Memory B cell (primary cell): ENCODE measurements around the gene HES6.

Source experiments
- ATAC-seq: fragments of 150-1000 bp; cut with Tn5 transposase; 2 replicates; pipeline ENCODE4 v1.10.0; 2021; ENCODE audit warnings: low read depth, mild to moderate bottlenecking, moderate library complexity
- DNase-seq, 2 donors: peaks; one replicate each; pipeline ENCODE4 v3.0.0; 2022; ENCODE audit warnings: low spot score in 2 of 2
- H3K27ac Mint-ChIP-seq: one replicate; pipeline ENCODE4 v1.8.0; 2022; ENCODE audit warnings: mild to moderate bottlenecking, moderate library complexity, mixed read lengths
- H3K27me3 Mint-ChIP-seq: one replicate; pipeline ENCODE4 v1.8.0; 2022; ENCODE audit warnings: mixed read lengths
- H3K36me3 Mint-ChIP-seq: one replicate; pipeline ENCODE4 v1.8.0; 2022; ENCODE audit warnings: mild to moderate bottlenecking, mixed read lengths
- H3K4me1 Mint-ChIP-seq: one replicate; pipeline ENCODE4 v1.8.0; 2022; ENCODE audit warnings: mixed read lengths
- H3K4me3 Mint-ChIP-seq: one replicate; pipeline ENCODE4 v1.8.0; 2022; ENCODE audit warnings: mild to moderate bottlenecking, moderate library complexity, mixed read lengths
- H3K9me3 Mint-ChIP-seq: one replicate; pipeline ENCODE4 v1.8.0; 2022; ENCODE audit warnings: mixed read lengths

Gene HES6

DNA sequence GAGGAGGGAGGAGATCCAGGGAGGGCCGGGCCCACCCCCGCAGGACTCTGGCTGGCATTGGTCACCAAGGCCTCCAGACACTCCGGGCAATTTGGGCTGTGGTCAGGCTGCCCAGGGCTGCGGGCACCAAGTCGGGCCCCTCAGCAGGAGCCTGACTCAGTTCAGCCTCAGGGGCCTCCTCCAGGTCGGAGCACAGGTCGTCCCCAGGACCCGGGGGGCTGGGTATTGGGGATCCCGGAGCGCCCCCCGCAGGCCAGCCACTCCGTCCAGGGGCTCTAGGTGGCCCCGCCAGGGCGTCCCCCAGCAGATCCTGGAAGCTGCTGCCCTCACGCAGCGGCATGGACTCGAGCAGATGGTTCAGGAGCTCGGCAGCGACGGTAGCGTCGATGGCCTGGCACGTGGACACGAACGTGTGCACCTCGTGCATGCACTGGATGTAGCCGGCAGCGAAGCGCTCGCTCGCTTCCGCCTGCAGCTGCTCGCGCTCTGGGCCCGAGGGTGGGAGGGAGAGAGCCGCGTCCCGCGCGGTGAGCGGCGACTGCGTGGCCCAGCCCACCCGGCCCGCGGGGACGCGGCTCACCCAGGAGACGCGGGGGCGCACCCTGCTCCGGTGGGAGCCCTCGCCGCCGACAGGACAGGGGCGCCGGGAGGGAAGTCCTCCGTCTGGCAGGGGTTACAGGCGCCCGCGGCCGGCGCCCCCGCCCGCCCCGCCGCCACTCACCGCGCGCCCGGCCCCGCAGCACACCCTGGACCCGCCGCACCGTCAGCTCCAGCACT, 884 bp downstream of the HES6 start:
- Mint-ChIP-seq H3K4me1 (peaks cover 10% of the 10 kb centered on the region), H3K27me3 (peaks cover 17% of the 10 kb centered on the region), H3K4me3 (peak overlapping the region; percentile 65), H3K36me3 (peaks cover 2% of the 10 kb centered on the region), H3K9me3 (no peaks in the 10 kb centered on the region), H3K27ac (no peak overlapping the region)
- ATAC-seq, result peak; percentile 49
- DNase-seq, result peak; percentile 27 to 50

DNA sequence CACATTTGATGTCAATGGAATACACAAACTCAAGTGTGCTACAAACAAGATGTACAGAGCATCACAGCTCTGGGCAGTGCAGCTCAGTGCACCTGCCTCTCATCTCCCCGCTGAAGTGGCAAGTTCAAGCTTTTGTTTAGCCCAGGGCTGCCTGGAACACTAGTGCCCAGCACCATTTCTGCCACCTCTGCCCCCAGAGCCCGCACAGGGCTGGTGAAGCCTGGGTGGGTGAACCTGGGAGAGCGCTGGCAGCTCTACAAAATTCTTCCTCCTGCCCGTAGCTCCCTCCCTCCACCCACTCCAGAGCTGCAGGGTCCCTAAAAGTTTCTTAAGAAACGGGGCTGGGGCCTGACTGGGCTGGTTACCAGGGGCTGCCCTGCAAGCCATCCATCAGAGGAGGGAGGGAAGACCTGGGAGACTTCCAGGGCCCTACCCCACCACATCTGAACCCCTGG, 1.5 kb downstream of the HES6 start:
- peaks cover 12% of the 10 kb centered on the region for H3K4me1 Mint-ChIP-seq
- no peak overlapping the region for H3K27ac Mint-ChIP-seq
- ATAC-seq (no peak), DNase-seq (no peak)
- H3K36me3 Mint-ChIP-seq, result peaks cover 3% of the 10 kb centered on the region
- H3K27me3 Mint-ChIP-seq, result peaks cover 20% of the 10 kb centered on the region
- H3K4me3 Mint-ChIP-seq, result peak overlapping the region; percentile 49
- no peaks in the 10 kb centered on the region for H3K9me3 Mint-ChIP-seq

DNA sequence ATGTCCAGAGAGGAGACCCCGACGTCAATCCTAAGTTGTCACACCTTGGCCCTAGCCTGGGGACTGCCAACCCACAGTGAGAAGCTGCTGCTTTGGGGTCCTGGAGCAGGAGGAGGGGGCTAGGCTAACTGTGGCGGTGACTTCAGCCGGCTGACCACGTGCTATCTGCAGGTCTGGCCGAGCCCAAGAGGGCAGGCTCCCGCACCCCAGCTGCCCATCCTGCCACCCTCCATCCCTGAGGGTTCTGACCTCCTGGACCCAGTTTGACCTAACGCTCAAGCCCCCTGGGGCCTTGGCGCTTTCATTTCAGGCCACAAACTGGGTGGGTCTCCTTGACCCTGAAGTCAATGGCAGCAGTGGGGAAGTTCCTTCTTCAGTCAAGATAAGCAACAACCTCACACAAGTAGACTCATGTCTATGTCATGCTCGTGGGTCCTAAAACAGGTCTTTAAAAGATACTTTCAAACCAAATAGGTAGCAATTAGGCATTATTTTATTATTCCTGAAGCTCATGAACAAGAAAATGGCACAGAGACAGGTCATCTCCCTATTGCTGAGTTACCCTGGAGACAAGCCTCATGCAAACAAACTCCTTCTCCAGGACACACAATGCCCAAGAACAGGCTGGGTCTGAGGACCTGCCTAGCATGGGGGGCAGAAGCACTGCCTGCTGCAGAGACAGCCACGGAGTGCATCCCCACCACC, 2.3 kb downstream of the HES6 start:
- ATAC-seq, result no peak
- Mint-ChIP-seq H3K9me3 (no peaks in the 10 kb centered on the region), H3K4me3 (no peak overlapping the region), H3K36me3 (peaks cover 3% of the 10 kb centered on the region), H3K27me3 (peaks cover 20% of the 10 kb centered on the region), H3K27ac (no peak overlapping the region), H3K4me1 (peaks cover 12% of the 10 kb centered on the region)
- DNase-seq, result no peak

DNA sequence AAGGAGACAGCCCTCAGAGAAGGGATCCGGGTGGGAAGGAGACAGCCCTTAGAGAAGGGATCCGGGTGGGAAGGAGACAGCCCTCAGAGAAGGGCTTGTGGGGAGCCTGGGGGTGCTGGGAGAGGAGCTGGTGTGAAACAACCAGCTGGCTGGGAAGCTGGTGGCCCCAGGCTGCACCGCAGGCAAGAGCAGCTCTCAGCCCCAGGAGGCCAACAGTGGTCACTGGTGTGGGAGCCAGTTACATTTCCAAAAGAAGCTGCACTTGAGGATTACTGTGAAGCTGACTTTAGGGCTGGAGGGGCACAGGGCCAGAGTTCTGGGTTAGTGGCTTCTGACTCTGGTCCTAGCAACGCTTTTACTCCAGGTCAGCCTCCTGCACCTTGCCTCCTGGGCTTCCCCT, 3.3 kb downstream of the HES6 start:
- H3K4me1 Mint-ChIP-seq, result peaks cover 12% of the 10 kb centered on the region
- peaks cover 3% of the 10 kb centered on the region for H3K36me3 Mint-ChIP-seq
- no peaks in the 10 kb centered on the region for H3K9me3 Mint-ChIP-seq
- no peak overlapping the region for H3K4me3 Mint-ChIP-seq
- DNase-seq, result no peak
- no peak for ATAC-seq
- peaks cover 23% of the 10 kb centered on the region for H3K27me3 Mint-ChIP-seq
- no peak overlapping the region for H3K27ac Mint-ChIP-seq

DNA sequence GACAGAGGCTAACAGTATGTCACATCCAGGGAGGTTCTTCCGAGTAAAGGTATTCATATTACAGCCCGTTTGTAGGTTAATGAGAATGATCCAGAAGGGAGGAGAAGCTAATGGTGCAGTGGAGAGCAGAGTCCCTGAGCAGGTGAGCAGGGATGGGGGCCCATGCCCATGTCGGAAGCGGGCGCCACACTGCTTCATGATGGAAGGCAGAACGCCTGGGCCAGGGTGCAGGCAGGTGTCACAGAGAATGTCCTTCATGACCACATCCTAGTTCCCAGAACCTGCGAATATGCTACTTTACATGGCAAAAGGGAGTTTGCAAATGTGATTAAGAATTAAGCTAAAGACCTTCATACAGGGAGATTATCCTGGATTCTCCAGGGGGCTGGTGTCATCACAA, 4.0 kb downstream of the HES6 start:
- no peak overlapping the region for H3K4me3 Mint-ChIP-seq
- H3K9me3 Mint-ChIP-seq, result no peaks in the 10 kb centered on the region
- ATAC-seq (no peak), DNase-seq (no peak)
- H3K4me1 Mint-ChIP-seq, result peaks cover 12% of the 10 kb centered on the region
- H3K36me3 Mint-ChIP-seq, result peaks cover 3% of the 10 kb centered on the region
- H3K27ac Mint-ChIP-seq, result no peak overlapping the region
- H3K27me3 Mint-ChIP-seq, result peaks cover 23% of the 10 kb centered on the region

DNA sequence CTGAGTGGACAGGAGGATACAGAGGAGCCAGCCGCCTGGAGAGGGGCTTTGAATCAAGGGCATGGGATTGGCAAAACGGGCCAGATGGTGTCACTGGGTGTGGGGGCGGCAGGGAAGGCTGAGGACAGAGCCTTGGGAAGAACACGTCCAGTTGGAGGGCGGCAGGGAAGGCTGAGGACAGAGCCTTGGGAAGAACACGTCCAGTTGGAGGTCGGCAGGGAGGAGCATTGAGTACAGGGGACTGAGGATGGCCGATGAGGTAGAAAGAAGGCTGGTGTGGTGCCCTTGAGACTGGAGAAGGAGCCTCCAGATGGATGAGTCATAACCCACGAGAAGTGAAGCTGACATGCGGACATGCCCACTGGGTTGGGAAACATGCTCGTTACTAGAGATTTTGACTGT, 4.5 kb downstream of the HES6 start:
- Mint-ChIP-seq H3K9me3 (no peaks in the 10 kb centered on the region), H3K27ac (no peak overlapping the region), H3K4me1 (peaks cover 16% of the 10 kb centered on the region), H3K27me3 (peaks cover 23% of the 10 kb centered on the region), H3K36me3 (peaks cover 3% of the 10 kb centered on the region), H3K4me3 (peak overlapping the region; percentile 48)
- DNase-seq (no peak), ATAC-seq (no peak)

DNA sequence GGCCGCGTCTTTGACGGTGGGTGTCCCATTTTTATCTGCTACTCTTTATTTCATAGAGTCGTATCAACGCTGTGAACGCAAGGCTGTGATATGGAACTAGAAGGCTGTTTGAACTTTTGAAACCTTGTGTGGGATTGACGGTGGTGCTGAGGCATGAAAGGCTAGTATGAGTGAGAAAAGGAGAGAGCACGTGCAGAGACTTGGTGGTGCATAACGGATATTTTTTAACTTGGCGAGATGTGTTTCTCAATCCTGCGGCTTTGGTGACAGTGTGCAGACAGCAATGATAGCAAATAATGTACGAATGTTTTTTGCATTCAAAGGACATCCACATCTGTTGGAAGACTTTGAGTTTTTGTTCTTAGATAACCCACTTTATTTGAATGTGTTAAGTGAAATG, 6.2 kb downstream of the HES6 start:
- peak overlapping the region; percentile 42 for H3K4me3 Mint-ChIP-seq

DNA sequence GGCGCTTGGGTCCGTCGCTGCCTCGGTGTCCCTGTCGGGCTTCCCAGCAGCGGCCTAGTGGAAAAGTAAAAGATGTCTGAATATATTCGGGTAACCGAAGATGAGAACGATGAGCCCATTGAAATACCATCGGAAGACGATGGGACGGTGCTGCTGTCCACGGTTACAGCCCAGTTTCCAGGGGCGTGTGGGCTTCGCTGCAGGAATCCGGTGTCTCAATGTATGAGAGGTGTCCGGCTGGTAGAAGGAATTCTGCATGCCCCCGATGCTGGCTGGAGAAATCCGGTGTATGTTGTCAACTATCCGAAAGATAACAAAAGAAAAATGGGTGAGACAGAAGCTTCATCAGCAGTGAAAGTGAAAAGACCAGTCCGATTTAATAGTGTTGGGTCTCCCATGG, 8.0 kb downstream of the HES6 start:
- no peak for DNase-seq
- no peak overlapping the region for H3K27ac Mint-ChIP-seq
- peaks cover 5% of the 10 kb centered on the region for H3K36me3 Mint-ChIP-seq
- peaks cover 21% of the 10 kb centered on the region for H3K27me3 Mint-ChIP-seq
- no peaks in the 10 kb centered on the region for H3K9me3 Mint-ChIP-seq
- H3K4me1 Mint-ChIP-seq, result peaks cover 19% of the 10 kb centered on the region
- peak overlapping the region; percentile 85 for H3K4me3 Mint-ChIP-seq
- ATAC-seq, result no peak

More for the DNA sequence above, 6.2 kb downstream of the HES6 start:
- H3K9me3 Mint-ChIP-seq, result no peaks in the 10 kb centered on the region
- peaks cover 21% of the 10 kb centered on the region for H3K27me3 Mint-ChIP-seq
- no peak for DNase-seq
- peaks cover 2% of the 10 kb centered on the region for H3K36me3 Mint-ChIP-seq
- ATAC-seq, result no peak
- peak overlapping the region; percentile 29 for H3K27ac Mint-ChIP-seq
- H3K4me1 Mint-ChIP-seq, result peaks cover 14% of the 10 kb centered on the region

DNA sequence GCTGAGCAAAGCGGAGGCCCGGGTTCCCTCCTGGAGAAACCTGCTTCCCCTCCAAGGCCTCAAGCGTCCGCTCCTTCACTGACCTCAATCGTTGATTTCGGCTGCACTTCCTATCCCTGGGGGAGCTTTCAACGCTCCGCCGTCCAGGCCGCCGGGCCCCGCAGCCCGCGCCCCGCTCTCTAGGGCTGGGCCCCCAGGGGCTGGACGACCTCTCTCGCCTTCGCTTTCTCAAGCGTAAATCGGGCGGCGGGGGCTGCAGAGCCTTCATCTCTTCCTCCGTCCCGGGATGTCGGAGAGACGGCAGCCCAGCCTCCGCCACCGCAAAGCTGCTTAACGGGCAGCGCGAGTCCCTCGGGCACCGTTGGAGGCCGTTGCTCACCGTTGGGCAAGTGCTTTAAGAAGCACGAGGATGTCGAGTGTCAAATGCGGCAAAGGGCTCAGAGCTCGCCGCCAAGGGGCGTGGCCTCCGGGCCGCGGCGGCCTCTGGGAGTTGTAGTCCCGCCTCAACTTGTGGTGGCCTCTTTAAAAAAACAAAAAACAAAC, 8.5 kb downstream of the HES6 start:
- H3K4me3 Mint-ChIP-seq, result peak overlapping the region; percentile 85
- DNase-seq (peak; percentile 69 to 75), ATAC-seq (peak; percentile 94)
- peaks cover 19% of the 10 kb centered on the region for H3K4me1 Mint-ChIP-seq
- peaks cover 5% of the 10 kb centered on the region for H3K36me3 Mint-ChIP-seq
- H3K27me3 Mint-ChIP-seq, result peaks cover 19% of the 10 kb centered on the region
- no peaks in the 10 kb centered on the region for H3K9me3 Mint-ChIP-seq
- H3K27ac Mint-ChIP-seq, result no peak overlapping the region

DNA sequence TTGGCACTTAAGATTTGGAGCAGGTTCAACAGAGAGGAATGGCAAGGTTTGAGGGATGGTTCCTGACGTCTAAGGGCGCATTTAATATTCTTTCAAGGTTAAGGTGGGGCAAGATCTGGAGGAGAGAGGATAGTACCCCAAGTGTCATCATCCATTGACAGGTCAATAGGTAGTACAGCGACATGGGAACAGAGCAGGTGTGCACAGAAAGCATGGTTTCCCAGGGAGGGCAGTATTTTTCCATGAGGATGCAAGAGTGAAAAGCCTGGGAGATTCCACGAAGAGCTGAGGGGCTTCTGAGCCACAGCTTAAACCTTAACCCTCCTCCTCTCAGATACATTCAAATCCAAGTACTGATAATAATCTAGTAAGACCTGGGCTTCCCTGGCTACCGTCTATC, 9.1 kb downstream of the HES6 start:
- Mint-ChIP-seq H3K4me3 (peak overlapping the region; percentile 85), H3K4me1 (peaks cover 18% of the 10 kb centered on the region), H3K27me3 (peaks cover 12% of the 10 kb centered on the region), H3K36me3 (peaks cover 5% of the 10 kb centered on the region), H3K27ac (no peak overlapping the region), H3K9me3 (no peaks in the 10 kb centered on the region)
- no peak for ATAC-seq
- DNase-seq, result no peak

DNA sequence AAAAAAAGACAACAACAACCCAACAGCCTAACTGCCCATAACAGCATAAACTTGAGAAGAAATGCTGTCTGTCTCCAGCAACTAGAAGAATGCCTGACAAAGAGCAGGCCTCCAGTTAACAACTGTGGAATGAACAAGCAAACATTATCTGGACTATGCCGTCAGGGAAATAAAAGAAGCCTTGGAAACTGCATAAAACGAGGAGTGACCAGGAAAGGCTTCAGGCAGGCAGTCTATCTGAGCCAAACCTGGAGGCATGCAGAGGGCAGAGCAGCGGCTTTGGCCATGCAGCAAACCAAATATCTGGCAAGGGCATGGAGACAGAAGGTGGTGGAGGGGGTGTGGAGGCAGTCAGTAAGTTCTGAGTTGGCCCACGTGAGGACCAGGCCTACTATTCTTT, 11.1 kb downstream of the HES6 start:
- Mint-ChIP-seq H3K27ac (no peak overlapping the region), H3K27me3 (peaks cover 5% of the 10 kb centered on the region), H3K9me3 (no peaks in the 10 kb centered on the region), H3K36me3 (peaks cover 7% of the 10 kb centered on the region), H3K4me1 (peaks cover 12% of the 10 kb centered on the region), H3K4me3 (no peak overlapping the region)
- no peak for ATAC-seq
- DNase-seq, result no peak

DNA sequence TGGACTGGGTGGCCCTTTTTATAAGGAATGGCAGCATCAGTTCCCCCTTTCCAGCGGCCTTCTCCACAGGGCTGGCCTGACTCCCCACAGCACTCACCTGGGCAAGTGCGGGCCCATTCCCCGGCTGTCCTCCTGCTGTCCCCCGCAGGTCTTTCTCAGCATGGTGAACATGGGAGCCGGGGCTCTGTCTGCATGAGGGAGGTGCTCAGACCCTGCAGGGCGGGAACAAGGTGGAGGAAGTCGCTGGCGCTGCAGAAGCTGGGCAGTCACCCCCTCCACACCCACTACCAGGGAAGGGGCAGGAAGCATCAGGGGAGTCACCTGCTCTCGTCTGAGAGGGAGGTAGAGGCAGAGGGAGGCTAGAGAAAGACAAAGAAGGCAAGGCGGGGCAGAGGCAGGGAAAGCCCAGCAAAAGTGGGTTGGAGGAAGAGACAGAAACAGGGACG, 12.2 kb downstream of the HES6 start:
- DNase-seq (no peak), ATAC-seq (no peak)
- Mint-ChIP-seq H3K4me3 (no peak overlapping the region), H3K4me1 (peaks cover 10% of the 10 kb centered on the region), H3K9me3 (no peaks in the 10 kb centered on the region), H3K36me3 (peaks cover 6% of the 10 kb centered on the region), H3K27me3 (peaks cover 3% of the 10 kb centered on the region), H3K27ac (no peak overlapping the region)

DNA sequence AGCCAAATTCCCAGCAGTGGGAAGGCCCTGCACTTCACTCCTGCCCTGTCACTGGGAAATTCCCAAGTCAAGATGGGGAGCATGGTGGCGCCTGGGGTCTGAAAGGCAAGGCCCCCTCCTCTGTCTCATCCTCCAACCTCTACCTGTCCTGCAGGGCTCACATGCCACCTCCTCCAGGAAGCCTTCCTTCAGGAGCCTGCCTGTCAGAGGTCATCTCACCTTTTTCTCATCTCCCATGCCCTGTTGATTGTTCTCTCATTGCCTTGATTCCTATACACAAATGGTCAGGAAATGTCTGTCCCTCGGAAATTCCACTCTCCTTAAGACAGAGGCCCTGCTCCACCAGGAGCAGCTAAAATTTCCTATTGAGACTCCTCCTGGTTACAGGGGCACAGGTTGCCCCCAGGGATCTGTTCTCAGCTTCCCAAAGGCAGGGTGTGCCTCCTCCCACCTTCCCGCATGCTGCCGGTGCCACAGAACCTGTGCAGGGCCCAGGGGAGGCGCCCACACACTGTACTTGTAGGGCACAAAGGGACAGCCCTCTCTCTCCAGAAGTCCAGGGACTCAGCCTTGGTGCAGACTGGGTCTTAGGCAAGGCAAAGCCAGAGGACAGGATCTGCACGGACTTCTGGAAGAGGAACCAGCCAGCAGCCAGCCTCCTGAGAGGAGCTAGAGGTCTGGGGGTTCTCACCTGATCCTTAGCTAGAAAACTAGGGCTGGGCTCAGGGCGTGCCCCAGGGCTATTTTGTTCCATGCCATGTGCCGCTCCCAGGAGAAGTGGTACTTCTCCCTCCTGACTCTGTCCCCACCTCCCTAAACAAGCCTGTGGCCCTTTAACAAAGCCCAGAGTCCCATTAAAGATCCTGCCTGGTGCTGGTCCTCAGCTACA, 12.9 kb downstream of the HES6 start:
- Mint-ChIP-seq H3K4me1 (peaks cover 10% of the 10 kb centered on the region), H3K9me3 (no peaks in the 10 kb centered on the region), H3K27me3 (no peaks in the 10 kb centered on the region), H3K4me3 (no peak overlapping the region), H3K27ac (no peak overlapping the region), H3K36me3 (peaks cover 6% of the 10 kb centered on the region)
- no peak for ATAC-seq
- no peak for DNase-seq
